ENCODE data around the gene COG3.

- TF ChIP-seq POLR2A (IDR thresholded peaks at IDR 0.05; ENCODE audit: low read length) (no peak), GATA1 (IDR thresholded peaks at IDR 0.05; ENCODE audit: low read depth, low read length) (no peak)
Measured at GRCh38 chr13:45501175-45501526, 36.4 kb downstream of the COG3 start.
